Neuronal stem cell (in vitro differentiated cells): ENCODE data around the gene WDR76.
"Not testable (repeated sequence)": the region's sequence is repeated elsewhere in the genome, so short reads cannot be mapped to it uniquely, and the experiment has no call there.

ENCODE experiments used
- DNase-seq: peaks from one replicate; pipeline ENCODE4 v3.0.0-alpha.2; 2013; ENCODE audit warnings: low spot score
- H2AFZ ChIP-seq: one replicate; pipeline ENCODE4 v1.6.1; 2013; ENCODE audit warnings: mild to moderate bottlenecking, low read length, inconsistent platforms
- H2AK5ac ChIP-seq: 2 replicates; pipeline ENCODE4 v1.6.1; 2013; ENCODE audit warnings: low read depth, mild to moderate bottlenecking, inconsistent platforms, low read length, moderate library complexity, mixed read lengths
- H2BK120ac ChIP-seq: 2 replicates; pipeline ENCODE4 v1.6.1; 2013; ENCODE audit warnings: low read depth, mild to moderate bottlenecking, inconsistent platforms, low read length, moderate library complexity, mixed read lengths
- H2BK12ac ChIP-seq: one replicate; pipeline ENCODE4 v1.6.1; 2013; ENCODE audit warnings: low read length, inconsistent platforms
- H2BK15ac ChIP-seq: 2 replicates; pipeline ENCODE4 v1.6.1; 2013; ENCODE audit warnings: mild to moderate bottlenecking, low read length, inconsistent platforms, mixed read lengths
- H2BK5ac ChIP-seq: one replicate; pipeline ENCODE4 v1.6.1; 2013; ENCODE audit warnings: inconsistent platforms, mild to moderate bottlenecking, low read length, moderate library complexity
- H3K14ac ChIP-seq: one replicate; pipeline ENCODE4 v1.6.1; 2013; ENCODE audit warnings: low read length, inconsistent platforms
- H3K18ac ChIP-seq: 2 replicates; pipeline ENCODE4 v1.6.1; 2013; ENCODE audit warnings: low read length, inconsistent platforms
- H3K23ac ChIP-seq: 2 replicates; pipeline ENCODE4 v1.6.1; 2013; ENCODE audit warnings: low read depth, mild to moderate bottlenecking, mixed read lengths, low read length, inconsistent platforms; ENCODE audit not compliant: poor library complexity
- H3K27ac ChIP-seq: replicated peaks from 3 replicates; pipeline ENCODE4 v1.5.1; 2013; ENCODE audit warnings: low read length, inconsistent platforms
- H3K27me3 ChIP-seq, 3 experiments: 2 replicates each; pipeline ENCODE4 v1.6.1; 2013; ENCODE audit warnings: low read length in 3 of 3, mild to moderate bottlenecking in 2 of 3, inconsistent platforms in 1 of 3, low read depth in 1 of 3, mixed read lengths in 1 of 3, moderate library complexity in 1 of 3; ENCODE audit not compliant: control insufficient read depth in 3 of 3, insufficient read depth in 3 of 3
- H3K36me3 ChIP-seq, 2 donors: replicated peaks in 1 of 2; 2 replicates each; pipeline ENCODE4 v1.6.1; 2013; ENCODE audit warnings: low read length in 2 of 2; ENCODE audit not compliant: control insufficient read depth in 2 of 2, insufficient read depth in 2 of 2
- H3K4ac ChIP-seq: 2 replicates; pipeline ENCODE4 v1.6.1; 2013; ENCODE audit warnings: inconsistent platforms, mild to moderate bottlenecking, low read length, moderate library complexity
- H3K4me1 ChIP-seq, 2 donors: 1 replicate in 1 of 2; 2 replicates in 1 of 2; pipeline ENCODE4 v1.6.1; 2013; ENCODE audit warnings: low read length in 2 of 2, low read depth in 1 of 2; ENCODE audit not compliant: control insufficient read depth in 2 of 2, insufficient read depth in 1 of 2
- H3K4me2 ChIP-seq: one replicate; pipeline ENCODE4 v1.6.1; 2013; ENCODE audit warnings: mild to moderate bottlenecking, low read length, inconsistent platforms; ENCODE audit not compliant: insufficient read depth, poor library complexity, severe bottlenecking
- H3K4me3 ChIP-seq, 2 donors: 2 replicates each; pipeline ENCODE4 v1.5.1; 2013; ENCODE audit warnings: low read length in 2 of 2, mild to moderate bottlenecking in 2 of 2, inconsistent platforms in 1 of 2, moderate library complexity in 1 of 2
- H3K79me1 ChIP-seq: one replicate; pipeline ENCODE4 v1.6.1; 2013; ENCODE audit warnings: low read depth, mild to moderate bottlenecking, inconsistent platforms, low read length, moderate library complexity
- H3K9ac ChIP-seq: one replicate; pipeline ENCODE4 v1.6.1; 2013; ENCODE audit warnings: mild to moderate bottlenecking, low read depth, low read length, inconsistent platforms; ENCODE audit not compliant: poor library complexity
- H3K9me3 ChIP-seq, 2 donors: replicated peaks in 1 of 2; 2 replicates each; pipeline versions ENCODE3 to v1.6.1; 2013; ENCODE audit warnings: low read length in 2 of 2, mild to moderate bottlenecking in 2 of 2, inconsistent platforms in 1 of 2, low read depth in 1 of 2, mixed read lengths in 1 of 2, moderate library complexity in 1 of 2; ENCODE audit not compliant: control insufficient read depth in 2 of 2, insufficient read depth in 1 of 2
- H4K8ac ChIP-seq: one replicate; pipeline ENCODE4 v1.6.1; 2013; ENCODE audit warnings: low read depth, mild to moderate bottlenecking, inconsistent platforms, low read length, moderate library complexity
- H4K91ac ChIP-seq: one replicate; pipeline ENCODE4 v1.6.1; 2013; ENCODE audit warnings: low read length, low read depth, mild to moderate bottlenecking, inconsistent platforms; ENCODE audit not compliant: poor library complexity
- WGBS, 2 donors: extraction: QIAGEN DNeasy Blood & Tissue Kit; methylation state at CpG; one replicate each; pipeline ENCODE4 v1.1.7; 2013; ENCODE audit warnings: missing lambda C conversion rate in 2 of 2, mixed read lengths in 1 of 2; ENCODE audit not compliant: insufficient read length in 2 of 2, insufficient replicate concordance in 1 of 2; ENCODE audit errors: extremely low coverage in 2 of 2; 5-methylcytosine and 5-hydroxymethylcytosine counted together

Gene WDR76

GRCh38 chr15:43808435-43808950 lies 18.3 kb upstream of the WDR76 start:
- H3K4me3 ChIP-seq, result no peak overlapping the region
- H3K79me1 ChIP-seq, result no peaks in the 10 kb centered on the region
- no peaks in the 10 kb centered on the region for H3K4me1 ChIP-seq
- no peak overlapping the region for H2BK120ac ChIP-seq
- no peak overlapping the region for H2BK15ac ChIP-seq
- no peaks in the 10 kb centered on the region for H3K27me3 ChIP-seq
- H3K4ac ChIP-seq, result no peak overlapping the region
- no peak overlapping the region for H3K9ac ChIP-seq
- H3K9me3 ChIP-seq, result no peaks in the 10 kb centered on the region
- H2BK12ac ChIP-seq, result no peak overlapping the region
- no peak overlapping the region for H3K27ac ChIP-seq
- peaks cover 42 to 93% of the 10 kb centered on the region in 2 donors for H3K36me3 ChIP-seq
- no peak overlapping the region for H2BK5ac ChIP-seq
- no peak overlapping the region for H2AFZ ChIP-seq
- no peak overlapping the region for H3K14ac ChIP-seq
- no CpG with 5 or more reads among the region's 5 CpGs for WGBS, 2 donors
- H4K91ac ChIP-seq, result no peak overlapping the region
- H3K23ac ChIP-seq, result no peak overlapping the region
- no peak overlapping the region for H3K18ac ChIP-seq
- DNase-seq, result no peak
- no peak overlapping the region for H4K8ac ChIP-seq
- no peak overlapping the region for H3K4me2 ChIP-seq
- H2AK5ac ChIP-seq, result no peak overlapping the region

GRCh38 chr15:43808960-43809678 lies 17.7 kb upstream of the WDR76 start:
- Histone ChIP-seq H3K4me1 (no peaks in the 10 kb centered on the region), H2AFZ (no peak overlapping the region), H3K9me3 (no peaks in the 10 kb centered on the region), H3K79me1 (no peaks in the 10 kb centered on the region), H3K27ac (no peak overlapping the region), H3K9ac (no peak overlapping the region), H3K36me3 (peaks cover 43 to 97% of the 10 kb centered on the region in 2 donors), H2AK5ac (no peak overlapping the region), H3K4ac (no peak overlapping the region), H3K18ac (no peak overlapping the region), H3K23ac (no peak overlapping the region), H2BK5ac (no peak overlapping the region), H2BK120ac (no peak overlapping the region), H4K8ac (no peak overlapping the region), H3K4me2 (no peak overlapping the region), H3K14ac (no peak overlapping the region), H3K4me3 (no peak overlapping the region), H2BK12ac (no peak overlapping the region), H2BK15ac (no peak overlapping the region), H3K27me3 (no peaks in the 10 kb centered on the region), H4K91ac (no peak overlapping the region)
- WGBS, 2 donors, result no CpG with 5 or more reads among the region's 6 CpGs
- DNase-seq, result no peak

DNA sequence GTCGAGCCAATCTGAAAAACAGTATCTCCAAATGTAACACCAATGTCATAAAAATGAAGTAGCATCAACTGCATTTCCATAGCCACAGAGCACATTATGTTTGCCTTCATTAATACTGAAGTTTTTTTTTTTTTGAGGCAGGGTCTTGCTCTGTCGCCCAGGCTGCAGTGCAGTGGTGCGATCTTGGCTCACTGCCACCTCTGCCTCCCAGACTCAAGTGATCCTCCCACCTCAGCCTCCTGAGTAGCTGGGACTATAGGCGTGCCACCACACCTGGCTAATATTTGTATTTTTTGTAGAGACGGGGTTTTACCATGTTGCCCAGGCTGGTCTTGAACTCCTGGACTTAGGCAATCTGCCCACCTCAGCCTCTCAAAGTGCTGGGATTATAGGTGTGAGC lies 11.7 kb upstream of the WDR76 start:
- H3K14ac ChIP-seq, H4K8ac ChIP-seq, H2AK5ac ChIP-seq, H3K4me1 ChIP-seq, H3K27me3 ChIP-seq, H2BK5ac ChIP-seq, H3K4me3 ChIP-seq, H3K4me2 ChIP-seq, H2AFZ ChIP-seq, H3K23ac ChIP-seq, H3K9ac ChIP-seq, H3K4ac ChIP-seq, H3K18ac ChIP-seq, H3K79me1 ChIP-seq, DNase-seq, H2BK120ac ChIP-seq, H4K91ac ChIP-seq, H2BK12ac ChIP-seq, H3K27ac ChIP-seq, H2BK15ac ChIP-seq, H3K9me3 ChIP-seq: not testable (repeated sequence)
- peaks cover 34 to 89% of the 10 kb centered on the region in 2 donors for H3K36me3 ChIP-seq
- no CpG with 5 or more reads among the region's 5 CpGs for WGBS, 2 donors

GRCh38 chr15:43821505-43821904 lies 5.3 kb upstream of the WDR76 start:
- Histone ChIP-seq H3K79me1 (peaks cover 2% of the 10 kb centered on the region), H2BK12ac (no peak overlapping the region), H3K4me1 (peaks cover 3 to 4% of the 10 kb centered on the region in 2 donors), H2BK120ac (no peak overlapping the region), H3K36me3 (peaks cover 5 to 51% of the 10 kb centered on the region in 2 donors), H4K8ac (no peak overlapping the region), H3K27ac (no peak overlapping the region), H3K4me3 (no peak overlapping the region), H3K9ac (no peak overlapping the region), H3K27me3 (no peaks in the 10 kb centered on the region), H2BK15ac (no peak overlapping the region), H3K23ac (no peak overlapping the region), H3K14ac (no peak overlapping the region), H3K18ac (no peak overlapping the region), H2AFZ (no peak overlapping the region), H3K4me2 (no peak overlapping the region), H2BK5ac (no peak overlapping the region), H4K91ac (no peak overlapping the region), H3K9me3 (no peaks in the 10 kb centered on the region), H2AK5ac (no peak overlapping the region), H3K4ac (no peak overlapping the region)
- DNase-seq, result no peak
- WGBS, 2 donors, result no CpG with 5 or more reads among the region's 3 CpGs
